Cardiac muscle cell (in vitro differentiated cells and primary cell): ENCODE results near the gene APEX1. TPM values are rescaled to one million over a fixed set of nuclear protein-coding genes. Genes with fewer than 3 reads are reported as not detected.

ENCODE experiments used
- DNase-seq, 2 donors: peaks; one replicate each; pipeline versions ENCODE4 v3.0.0 to v3.0.0-alpha.2; 2010 to 2017; ENCODE audit warnings: low read depth in 1 of 2, low spot score in 1 of 2
- H3K27ac ChIP-seq: fragments of 200-600 bp; sonication (generic); 2 replicates; pipeline ENCODE4 v1.5.1; 2016
- H3K27me3 ChIP-seq: fragments of 200-600 bp; sonication (generic); 2 replicates; pipeline ENCODE4 v1.6.0; 2016; ENCODE audit warnings: control low read depth
- H3K36me3 ChIP-seq: fragments of 200-600 bp; sonication (generic); 2 replicates; pipeline ENCODE4 v1.5.1; 2016; ENCODE audit warnings: control low read depth
- H3K4me1 ChIP-seq: fragments of 200-600 bp; sonication (generic); 2 replicates; pipeline ENCODE4 v1.8.1; 2017; ENCODE audit warnings: low read depth, mild to moderate bottlenecking, mixed run types
- H3K4me3 ChIP-seq: fragments of 200-600 bp; sonication (generic); 2 replicates; pipeline ENCODE4 v1.5.1; 2016; ENCODE audit warnings: mild to moderate bottlenecking
- H3K9me3 ChIP-seq: fragments of 200-600 bp; sonication (generic); 2 replicates; pipeline ENCODE4 v1.5.1; 2017; ENCODE audit warnings: low read depth, mild to moderate bottlenecking, control low read depth
- CTCF ChIP-seq: IDR thresholded peaks from 2 replicates; pipeline ENCODE4 v1.5.1; 2012; ENCODE audit warnings: low read depth, mild to moderate bottlenecking, low read length
- polyA plus RNA-seq: library from polyadenylated mRNA; unstranded; fragments of >200 nt; fragmentation: Nextera tagmentation; extraction: Ambion mirVana; gene quantifications from 2 replicates; pipeline ENCODE4 v1.2.1, GENCODE V29; 2016
- total RNA-seq: library from RNA; depleted of rRNA; stranded (reverse); fragments of >200 nt; gene quantifications from 2 replicates; pipeline ENCODE4 v1.2.3, GENCODE V29; 2016

The APEX1 gene
- total and polyA plus RNA-seq, 2 experiments from 2014 or later, result 185 to 358 TPM

GRCh38 chr14:20461225-20462141 is 6.5 kb downstream of the APEX1 start, which contains the start of gene PIP4P1:
TSS of gene PIP4P1 (minus strand) at chr14:20461434. CDS start at chr14:20461325, 109 bp downstream.
- Histone ChIP-seq H3K4me1 (peaks cover 5% of the 10 kb centered on the region), H3K4me3 (peak within 1 kb of the TSS; percentile 92), H3K36me3 (peaks cover 17% of the 10 kb centered on the region), H3K9me3 (no peaks in the 10 kb centered on the region), H3K27ac (peak within 1 kb of the TSS; percentile 93), H3K27me3 (no peaks in the 10 kb centered on the region)
- TF ChIP-seq CTCF, result no peak
- DNase-seq, result peak; percentile 100

- Histone ChIP-seq H3K27me3 (no peaks in the 10 kb centered on the region), H3K4me1 (peaks cover 7% of the 10 kb centered on the region), H3K27ac (peak overlapping the region; percentile 76), H3K4me3 (peak overlapping the region; percentile 70), H3K36me3 (peaks cover 3% of the 10 kb centered on the region), H3K9me3 (no peaks in the 10 kb centered on the region)
- no peak for DNase-seq
- no peak for TF ChIP-seq CTCF
Observed at GRCh38 chr14:20468764-20469241, 13.8 kb downstream of the APEX1 start.

- Histone ChIP-seq H3K4me1 (peaks cover 7% of the 10 kb centered on the region), H3K9me3 (no peaks in the 10 kb centered on the region), H3K4me3 (peak within 1 kb of the TSS; percentile 70), H3K27me3 (no peaks in the 10 kb centered on the region), H3K36me3 (peaks cover 7% of the 10 kb centered on the region), H3K27ac (peak within 1 kb of the TSS; percentile 76)
- DNase-seq, result peak; percentile 90 to 92
- no peak for TF ChIP-seq CTCF
Observed at GRCh38 chr14:20469242-20469889, 14.3 kb downstream of the APEX1 start, which contains the start of gene PNP. TSS of gene PNP (plus strand) at chr14:20469406. CDS start at chr14:20469525, 119 bp downstream.

GRCh38 chr14:20469890-20470602 is 15.0 kb downstream of the APEX1 start:
- H3K36me3 ChIP-seq, result peaks cover 13% of the 10 kb centered on the region
- peaks cover 7% of the 10 kb centered on the region for H3K4me1 ChIP-seq
- peak overlapping the region; percentile 70 for H3K4me3 ChIP-seq
- H3K9me3 ChIP-seq, result no peaks in the 10 kb centered on the region
- TF ChIP-seq CTCF, result no peak
- peak; percentile 15 to 59 for DNase-seq
- H3K27ac ChIP-seq, result peak overlapping the region; percentile 76
- no peaks in the 10 kb centered on the region for H3K27me3 ChIP-seq

- Histone ChIP-seq H3K4me1 (peaks cover 7% of the 10 kb centered on the region), H3K36me3 (peaks cover 18% of the 10 kb centered on the region), H3K9me3 (no peaks in the 10 kb centered on the region), H3K4me3 (peak overlapping the region; percentile 70), H3K27me3 (no peaks in the 10 kb centered on the region), H3K27ac (no peak overlapping the region)
- no peak for TF ChIP-seq CTCF
- no peak for DNase-seq
Observed at GRCh38 chr14:20470603-20470901, 15.5 kb downstream of the APEX1 start.
